Muscle of arm (tissue), 12 donors: ENCODE measurements around the gene PLXNA4. TPM values are rescaled to one million over a fixed set of nuclear protein-coding genes. Genes with fewer than 3 reads are reported as not detected.

Experiments used
- DNase-seq: peaks from one replicate; pipeline ENCODE4 v3.0.0-alpha.2; 2013
- polyA plus RNA-seq, 12 donors: library from polyadenylated mRNA; unstranded; fragments of 120-200 nt; gene quantifications; one replicate each; pipeline ENCODE4 v1.2.1, GENCODE V29; 2013; ENCODE audit not compliant: insufficient read length in 12 of 12

Gene PLXNA4
- polyA plus RNA-seq, 12 donors = 1.8 to 8.4 (median 4.5) TPM; not detected in 1

DNA sequence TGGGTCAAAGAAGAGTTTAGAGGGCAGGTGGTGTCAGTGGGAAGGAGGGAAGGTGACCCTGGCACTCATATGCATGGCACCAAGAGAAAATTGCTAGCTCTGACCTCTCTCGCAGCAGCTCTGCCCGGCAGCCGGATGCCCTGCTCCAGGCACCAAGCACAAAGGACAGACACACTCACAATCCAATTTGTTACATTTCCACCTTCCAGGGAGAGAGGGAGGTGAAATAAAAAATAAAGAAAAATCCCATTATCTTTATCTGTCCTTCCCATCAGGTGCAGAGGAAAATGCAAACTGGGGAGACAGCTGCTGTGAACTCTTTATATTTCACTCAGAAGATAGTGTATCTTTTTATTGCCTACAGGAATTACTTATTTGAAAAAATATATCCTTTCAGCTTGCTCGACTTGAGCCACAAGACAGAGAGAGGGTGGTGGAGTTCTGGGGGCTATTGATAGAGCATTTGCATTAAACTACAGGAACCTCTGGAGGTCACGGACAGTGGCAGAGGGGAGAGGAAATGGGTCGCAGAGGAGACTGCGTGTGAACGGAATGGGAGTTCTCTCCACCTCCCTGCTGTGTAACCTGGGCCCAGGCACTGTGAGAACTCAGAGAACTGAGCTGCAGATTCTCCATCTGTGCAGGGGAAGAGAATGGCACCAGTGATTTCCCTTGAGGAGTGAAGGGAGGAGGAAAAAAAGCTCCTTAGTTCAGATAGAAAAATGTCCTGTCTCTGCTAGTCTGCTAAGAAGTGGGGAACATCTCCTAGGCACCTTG is 421.4 kb downstream of the PLXNA4 start:
- DNase-seq = no peak

DNA sequence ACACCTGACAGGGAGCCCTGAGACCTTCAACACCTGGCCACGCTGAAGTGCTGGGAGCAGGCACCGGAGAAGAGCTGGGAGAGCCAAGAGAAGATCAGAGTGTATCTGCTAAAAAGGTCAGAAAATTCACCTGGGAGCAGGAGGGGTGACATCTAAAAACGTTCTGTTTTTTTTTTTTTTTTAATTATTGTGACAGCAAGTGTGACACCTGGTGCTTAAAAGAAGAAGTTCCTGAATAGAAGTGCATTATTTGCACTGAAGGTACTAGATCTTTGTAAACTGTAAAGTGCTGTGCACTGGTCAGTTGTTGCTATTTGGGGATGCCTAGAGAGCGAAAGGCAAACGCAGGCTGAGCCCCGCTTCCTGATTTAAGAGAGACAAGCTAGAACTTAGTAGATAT is 422.0 kb downstream of the PLXNA4 start:
- no peak for DNase-seq

DNA sequence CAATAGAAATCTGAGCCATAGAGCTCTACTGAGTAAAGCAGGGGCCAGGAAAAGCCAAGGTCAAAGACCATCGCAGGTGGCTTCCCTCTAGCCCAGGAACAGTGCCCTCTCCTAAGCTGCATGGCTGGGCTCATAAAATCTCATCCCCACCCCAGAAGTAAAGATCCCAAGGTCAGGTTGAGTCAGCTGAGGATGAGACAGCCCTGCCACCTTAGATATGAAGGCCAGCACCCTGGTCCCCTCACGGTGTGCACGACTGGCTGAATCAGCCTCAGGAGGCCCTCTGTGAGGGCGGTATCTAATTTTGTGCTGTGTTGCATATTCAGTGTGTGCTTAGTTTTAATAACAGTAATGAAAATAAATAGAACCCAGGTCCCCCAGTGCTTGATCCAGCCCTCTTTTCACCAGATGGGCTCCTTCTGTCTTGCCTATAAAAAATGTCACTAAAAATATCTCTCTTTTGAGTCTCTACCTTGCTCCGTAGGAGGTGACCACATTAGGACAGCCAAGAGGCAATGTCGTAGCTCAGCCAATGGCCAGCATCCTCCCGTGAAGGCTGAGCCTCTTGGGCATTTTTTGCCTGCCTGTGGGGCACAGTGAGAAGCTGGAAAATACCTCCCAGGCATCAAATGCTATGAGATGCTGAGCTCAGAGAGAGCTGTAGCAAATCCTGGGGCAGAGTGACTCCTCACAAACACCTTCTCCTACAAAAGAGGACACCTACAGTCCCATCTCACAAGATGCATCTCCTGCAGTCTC is 424.0 kb downstream of the PLXNA4 start:
- DNase-seq = no peak

DNA sequence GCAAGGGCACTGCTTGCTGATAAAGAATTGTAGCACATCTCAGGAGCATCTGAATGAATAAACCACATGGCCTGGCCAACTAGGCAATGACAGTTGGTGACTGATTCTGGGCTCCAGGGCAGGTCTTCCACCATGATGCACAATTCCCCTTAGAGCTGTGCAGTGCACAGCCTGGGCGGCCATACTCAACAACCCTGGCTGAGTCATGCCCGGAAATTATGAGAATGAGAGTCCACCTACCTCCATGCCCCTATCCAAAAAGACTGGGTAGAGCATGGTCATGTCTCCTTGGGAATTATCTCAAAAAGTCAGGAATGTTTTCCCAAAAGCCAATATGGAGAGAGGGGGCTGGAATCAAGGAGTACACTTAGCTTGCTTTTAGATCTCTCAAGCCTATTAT is 425.6 kb downstream of the PLXNA4 start:
- no peak for DNase-seq

DNA sequence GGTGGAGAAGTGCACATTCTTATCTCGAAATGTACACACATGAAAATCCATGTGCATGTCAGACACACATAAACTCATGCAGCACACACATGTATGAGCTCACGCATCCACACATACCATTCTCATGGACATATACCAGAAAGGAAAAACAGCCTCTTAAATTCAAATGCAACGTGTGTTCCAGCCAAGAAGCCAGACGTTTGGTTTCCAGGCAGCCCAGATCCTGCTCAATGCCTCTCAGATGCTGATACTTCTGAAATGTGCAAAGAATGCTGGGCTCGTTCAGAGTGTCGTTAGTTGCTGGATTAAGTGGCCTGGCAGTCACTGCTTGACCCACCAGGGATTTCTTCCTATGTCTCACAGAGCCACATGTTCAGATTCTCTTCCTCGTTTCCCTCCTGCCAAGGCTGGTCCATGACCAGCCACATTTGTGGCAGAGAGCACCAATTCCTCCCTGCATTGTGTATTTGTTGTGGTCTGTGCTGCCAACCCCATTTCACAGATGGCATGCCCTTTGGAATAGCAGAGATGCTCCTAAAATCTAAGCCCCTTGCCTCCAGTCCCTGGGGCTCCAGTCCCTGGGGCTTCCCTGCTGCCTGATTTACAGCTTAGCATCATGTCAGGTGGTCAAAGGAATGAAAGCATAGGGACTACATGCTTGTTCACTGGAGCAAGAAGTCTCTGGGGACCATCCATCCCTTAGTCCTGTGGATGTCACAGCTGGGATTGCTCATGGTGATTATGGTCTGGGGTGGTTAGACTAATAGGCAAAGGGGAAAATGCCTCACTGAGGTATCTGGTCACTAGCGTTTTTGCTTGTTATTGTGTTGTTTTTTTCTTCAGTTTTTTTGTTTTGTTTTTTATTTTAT is 426.6 kb downstream of the PLXNA4 start:
- no peak for DNase-seq

DNA sequence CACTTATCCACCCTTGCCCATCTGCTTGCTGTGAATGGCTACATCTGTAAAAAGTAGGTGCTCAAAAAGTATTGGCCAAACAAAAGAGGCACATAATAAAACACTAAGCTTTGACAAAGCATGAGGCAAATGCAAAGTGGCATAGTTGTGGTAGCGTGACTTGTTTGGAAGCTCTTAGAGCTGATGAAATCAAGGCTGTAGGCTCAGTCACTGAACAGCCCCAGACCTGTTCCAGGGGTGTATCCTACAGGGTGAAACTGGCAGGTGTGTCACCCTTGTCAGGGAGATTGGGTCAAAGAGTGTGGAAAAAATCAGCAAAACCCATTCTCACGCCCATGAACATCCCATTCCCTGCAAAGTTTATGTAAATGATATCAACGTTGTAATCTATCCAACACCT is 427.4 kb downstream of the PLXNA4 start:
- no peak for DNase-seq

DNA sequence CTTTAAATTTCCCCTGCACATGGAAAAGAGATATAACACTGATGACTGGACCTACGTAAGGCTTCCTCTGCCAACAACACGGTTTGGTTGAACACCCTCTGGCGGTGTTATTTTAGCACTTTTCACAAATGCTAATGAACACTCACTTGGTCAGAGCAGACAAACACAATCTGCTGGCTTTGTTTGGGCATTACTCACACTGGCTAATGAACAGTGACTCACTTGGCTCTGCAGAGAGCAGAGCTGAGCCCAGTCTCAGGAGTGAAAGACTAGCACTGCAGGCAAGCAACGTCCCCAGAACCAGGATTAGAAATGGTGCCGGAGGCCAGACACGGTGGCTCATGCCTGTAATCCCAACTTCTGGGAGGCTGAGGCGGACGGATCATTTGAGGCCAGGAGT is 430.8 kb downstream of the PLXNA4 start:
- DNase-seq = no peak

DNA sequence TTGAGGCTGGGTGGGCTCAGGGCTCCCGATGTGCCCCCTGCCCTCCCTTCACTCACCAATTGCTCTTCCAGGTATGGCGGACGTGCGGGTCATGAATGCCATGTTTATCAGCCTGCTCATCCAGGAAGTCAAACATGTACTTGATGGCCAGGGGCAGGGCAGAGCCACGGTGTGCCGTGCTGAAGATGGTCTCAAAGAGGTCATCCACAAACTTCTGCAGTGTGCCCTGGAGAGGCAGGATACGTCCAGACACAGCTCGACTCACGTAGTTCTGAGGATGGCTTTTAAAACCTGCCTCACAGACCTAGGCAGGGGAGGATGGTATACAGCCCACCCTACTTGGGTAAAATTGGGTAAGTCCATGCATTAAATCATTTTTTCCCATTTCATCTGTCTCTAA is 431.2 kb downstream of the PLXNA4 start:
- DNase-seq = no peak

DNA sequence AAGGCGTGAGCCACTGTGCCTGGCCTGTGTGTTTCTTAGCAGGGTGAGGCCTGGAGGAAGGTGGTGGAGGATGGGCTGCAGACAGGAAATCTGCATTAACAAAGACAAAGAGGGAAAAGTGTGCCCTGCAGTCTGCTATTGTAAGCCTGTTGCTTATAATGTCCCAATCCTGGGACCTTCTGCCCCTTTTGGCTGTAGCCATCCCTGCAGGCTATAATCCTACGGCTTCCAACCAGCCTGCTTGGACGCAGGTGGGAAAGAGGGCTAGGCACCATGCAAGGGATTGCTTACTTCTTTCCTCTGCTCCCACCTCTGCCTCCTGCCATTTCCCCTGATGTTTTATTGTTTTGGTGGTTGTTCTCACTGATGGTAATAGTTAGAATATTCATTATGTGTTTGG is 434.3 kb downstream of the PLXNA4 start:
- no peak for DNase-seq

DNA sequence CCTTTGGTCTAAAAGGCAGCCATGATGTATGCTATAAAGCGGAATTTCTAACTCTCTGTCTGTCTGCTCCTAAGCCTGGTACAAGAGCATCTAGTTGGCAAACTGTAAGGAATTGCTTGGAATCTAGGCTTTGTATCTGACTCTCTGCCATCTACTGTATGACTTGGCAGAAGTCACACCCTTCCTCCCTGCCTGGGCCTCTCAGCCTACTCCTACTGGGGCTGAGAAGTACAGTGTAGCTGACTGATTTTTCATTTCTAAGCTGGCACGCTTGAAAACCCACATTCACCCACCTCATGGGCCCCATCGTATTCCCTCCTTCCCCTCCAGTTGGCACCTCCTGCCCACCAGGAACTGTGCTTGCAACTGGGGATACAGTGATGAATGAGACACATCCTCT is 435.2 kb downstream of the PLXNA4 start:
- DNase-seq = no peak

DNA sequence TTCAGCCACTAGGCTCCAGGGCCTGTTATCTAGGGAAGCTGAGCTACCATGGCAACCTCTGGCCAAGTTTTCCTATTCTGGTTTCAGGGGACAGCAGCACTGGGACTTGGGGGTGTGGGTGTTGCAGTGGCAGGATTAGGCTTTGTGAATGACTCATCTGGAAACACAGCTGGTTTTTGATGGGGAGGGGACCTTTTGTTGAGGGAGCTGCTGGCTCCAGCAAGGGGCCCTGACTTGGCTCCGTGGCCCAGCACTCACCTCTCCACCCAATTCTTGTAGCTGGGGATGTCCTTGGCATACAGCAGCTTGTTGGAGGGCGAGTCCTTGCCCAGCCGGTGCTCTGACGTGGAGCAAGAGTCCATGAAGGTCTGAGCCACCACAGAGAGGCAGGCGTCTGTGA is 435.9 kb downstream of the PLXNA4 start:
- DNase-seq = no peak

DNA sequence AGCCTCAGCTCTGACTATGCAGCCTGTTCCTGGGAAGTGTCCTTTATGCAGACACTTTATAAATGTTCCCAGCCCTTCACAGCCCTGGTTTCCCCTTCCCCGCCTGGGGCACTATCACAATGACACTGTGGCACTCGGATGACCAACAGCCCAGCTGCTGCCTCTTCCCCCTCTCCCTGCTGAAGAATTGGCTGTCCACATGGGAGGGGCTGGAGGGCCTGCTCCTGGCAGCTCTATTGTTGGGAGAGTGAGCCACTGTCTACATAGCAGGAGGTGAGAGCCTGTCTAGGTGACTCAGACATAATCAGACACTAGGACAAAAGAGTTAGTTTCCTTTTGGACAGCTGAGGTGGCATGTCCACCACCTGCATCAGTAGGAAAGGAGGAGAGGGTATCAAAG is 437.5 kb downstream of the PLXNA4 start:
- DNase-seq = no peak

DNA sequence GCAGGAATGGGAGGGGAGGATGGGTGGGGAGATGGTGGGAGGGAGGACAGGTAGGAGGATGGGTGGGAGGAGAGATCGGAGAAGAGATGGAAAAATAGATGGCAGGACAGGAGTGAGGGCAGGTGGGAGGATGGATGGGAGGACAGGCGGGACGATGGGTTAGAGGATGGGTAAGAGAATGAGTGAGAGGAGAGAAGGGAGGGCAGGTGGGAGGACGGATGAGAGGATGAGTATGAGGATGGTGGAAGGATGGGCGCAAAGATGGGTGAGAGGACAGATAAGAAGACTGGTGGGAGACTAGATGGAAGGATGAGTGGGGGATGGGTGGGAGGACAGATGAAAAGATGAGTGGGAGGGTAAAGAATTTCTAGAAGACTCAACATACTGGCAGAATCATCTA is 438.6 kb downstream of the PLXNA4 start:
- no peak for DNase-seq

DNA sequence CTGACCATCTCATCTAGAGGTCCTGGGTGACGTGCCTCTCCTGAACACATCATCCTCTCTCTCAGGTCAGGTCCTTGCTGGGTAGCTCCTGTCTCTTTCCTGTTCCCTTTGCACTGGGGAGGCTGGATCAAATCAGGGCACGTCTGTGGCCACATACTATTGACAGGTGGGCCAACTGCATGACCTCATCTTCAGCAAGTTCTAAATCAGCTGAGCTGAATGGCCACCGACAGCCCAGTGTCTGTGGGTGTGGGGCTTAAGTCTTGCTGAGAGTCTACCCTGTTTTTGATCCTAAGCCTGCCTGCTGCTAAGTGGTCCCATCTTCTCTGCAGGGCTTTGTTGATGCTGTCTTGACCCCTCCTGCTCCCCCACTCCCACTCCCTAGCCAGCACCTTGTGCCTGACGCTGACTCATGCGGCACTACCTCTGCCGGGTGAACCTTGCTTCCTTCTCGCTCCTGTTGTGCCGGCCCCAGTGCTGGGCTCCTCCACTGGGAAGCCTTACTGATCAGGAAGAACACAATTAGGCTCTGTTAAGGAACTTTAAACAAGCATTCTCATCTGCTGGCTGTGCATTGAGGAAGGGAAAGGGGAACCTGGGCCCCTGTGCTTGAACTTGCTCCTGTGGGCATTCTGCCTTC is 440.4 kb downstream of the PLXNA4 start:
- DNase-seq = no peak

DNA sequence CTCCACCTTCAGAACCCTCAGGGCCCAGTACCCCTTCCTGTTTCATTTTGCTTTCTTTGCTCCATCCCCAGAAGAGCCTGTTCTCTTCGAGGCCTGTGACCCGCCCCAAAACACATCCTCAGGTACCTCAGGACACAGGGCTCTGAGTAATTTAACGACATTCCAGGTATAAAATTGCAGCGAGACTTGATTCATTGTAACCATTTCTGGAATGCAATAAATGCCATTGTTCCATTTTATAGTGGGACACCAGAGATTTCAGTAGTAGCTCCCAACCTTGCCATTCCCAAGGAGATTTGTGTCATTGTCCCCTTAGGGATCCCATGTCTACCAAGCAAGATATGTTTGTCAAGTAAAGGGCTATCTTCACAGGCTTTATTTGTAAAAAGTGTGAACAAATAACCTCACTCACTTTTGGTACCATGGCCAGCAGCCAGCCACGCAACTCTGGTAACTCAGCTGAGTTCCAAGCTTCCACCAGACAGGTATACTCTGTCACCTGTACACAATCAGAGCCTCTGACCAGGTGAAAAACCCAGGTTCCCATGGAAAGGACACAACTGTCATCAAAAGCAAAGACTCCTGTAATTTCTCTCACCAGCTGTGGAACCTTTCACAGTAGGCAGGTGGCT is 441.3 kb downstream of the PLXNA4 start:
- no peak for DNase-seq

DNA sequence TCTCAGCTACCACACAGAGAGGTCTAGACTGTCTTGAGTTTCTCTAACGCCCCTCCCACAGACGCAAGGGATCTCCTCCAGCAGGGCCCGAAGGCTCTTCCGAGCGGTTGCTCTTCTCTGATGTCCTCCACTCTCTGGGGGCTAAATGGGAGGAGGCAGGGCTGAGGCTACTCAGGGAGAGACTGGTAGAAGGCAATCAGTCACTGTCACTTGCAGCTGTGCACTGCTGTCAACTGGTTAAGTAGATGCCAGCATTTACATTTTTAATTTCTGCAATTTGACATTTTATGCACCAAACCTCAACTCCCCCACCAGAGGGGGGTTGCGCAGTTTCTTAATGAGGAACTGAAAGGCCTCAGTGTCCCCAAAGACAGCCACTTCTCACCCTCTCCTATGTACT is 442.8 kb downstream of the PLXNA4 start:
- no peak for DNase-seq

DNA sequence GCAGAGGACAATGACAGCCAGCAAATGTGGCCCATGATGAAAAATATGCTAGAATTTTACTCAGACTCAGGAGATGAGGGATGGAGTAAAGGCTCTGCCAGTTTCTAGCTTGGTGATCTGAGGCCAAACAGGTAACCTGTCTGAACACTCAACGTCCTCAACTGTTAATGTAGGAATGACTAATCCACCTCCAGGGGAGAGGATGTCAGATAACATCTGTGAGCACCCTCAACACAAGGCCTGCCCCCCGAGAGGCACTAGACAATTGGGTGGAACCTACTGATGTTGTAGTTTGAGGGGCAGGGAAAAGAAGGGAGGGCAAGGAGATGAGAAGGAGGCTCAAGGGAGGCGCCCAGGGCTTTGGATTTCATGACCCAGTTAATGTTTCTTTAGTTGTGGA is 445.1 kb downstream of the PLXNA4 start:
- no peak for DNase-seq

DNA sequence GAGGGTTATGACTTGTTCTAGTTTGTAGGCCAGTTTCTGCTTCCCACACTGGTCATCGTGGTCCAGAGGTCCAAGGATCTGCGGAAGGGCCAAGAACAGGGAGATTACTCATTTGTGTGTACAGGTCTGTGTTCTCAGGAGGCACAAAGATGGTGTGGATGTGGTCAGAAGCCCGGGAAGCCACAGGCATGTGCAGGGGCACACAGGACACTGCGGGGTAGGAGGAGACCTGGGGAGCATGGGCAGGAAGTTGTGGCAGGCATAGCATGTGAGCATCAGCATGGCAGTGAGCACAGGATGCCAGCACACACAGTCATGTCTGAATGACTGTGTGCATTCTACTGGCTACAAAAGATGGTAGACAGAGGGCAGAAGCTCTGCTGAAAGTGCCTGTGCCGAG is 445.8 kb downstream of the PLXNA4 start:
- no peak for DNase-seq

DNA sequence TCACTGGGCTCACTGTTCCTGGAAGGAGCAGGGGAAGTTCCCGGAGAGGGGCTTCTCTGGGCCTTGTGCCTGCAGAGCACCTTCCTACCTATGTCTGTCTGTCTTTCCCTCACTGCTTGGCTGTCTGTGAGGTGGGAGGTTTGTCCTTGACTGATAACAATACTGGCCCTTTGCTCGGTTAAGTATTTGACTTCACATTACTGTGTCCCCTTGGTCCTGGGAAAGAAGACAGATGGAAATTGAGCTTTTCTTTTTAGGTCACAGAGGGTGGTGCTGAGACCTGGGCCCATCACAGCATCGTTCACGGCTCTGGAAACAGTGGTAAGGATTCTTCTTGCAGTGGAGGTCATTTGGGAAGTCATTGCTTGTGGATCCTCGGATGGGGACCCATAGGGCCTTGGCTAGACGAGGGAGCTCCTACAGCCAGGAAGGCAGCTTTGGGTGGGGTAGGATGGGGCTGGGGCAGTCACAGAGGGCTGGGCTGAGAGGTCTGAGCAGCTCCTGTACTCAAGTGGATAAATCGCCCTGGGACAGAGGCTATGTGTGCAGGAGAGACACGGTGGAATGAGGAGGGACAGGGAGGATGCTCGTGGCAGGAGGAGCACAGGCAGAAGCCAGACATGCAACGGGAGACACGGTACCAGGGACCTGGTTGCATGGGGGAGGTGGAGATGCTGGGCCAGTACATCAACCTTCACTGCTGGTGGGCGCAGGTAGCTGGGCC is 450.2 kb downstream of the PLXNA4 start:
- DNase-seq = no peak

DNA sequence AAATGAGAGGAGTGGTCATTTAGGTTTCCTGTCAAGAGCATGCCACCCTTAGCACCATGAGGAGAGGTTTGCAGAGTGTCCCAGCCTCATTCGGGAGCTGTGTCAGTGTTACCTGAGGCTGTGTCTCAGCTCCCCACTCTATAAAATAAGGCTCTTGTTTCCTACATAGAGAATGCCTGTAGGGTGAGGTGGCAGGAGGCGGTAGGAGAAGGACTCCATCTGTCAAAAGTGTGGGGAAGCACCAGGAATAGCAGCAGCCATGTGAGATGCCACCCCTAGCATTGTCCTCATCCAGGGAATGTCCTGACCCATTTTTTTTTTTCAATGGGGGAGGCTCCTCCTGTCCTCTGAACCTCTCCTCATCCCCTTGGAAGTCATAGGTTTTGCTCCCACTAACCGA is 451.2 kb downstream of the PLXNA4 start:
- no peak for DNase-seq

DNA sequence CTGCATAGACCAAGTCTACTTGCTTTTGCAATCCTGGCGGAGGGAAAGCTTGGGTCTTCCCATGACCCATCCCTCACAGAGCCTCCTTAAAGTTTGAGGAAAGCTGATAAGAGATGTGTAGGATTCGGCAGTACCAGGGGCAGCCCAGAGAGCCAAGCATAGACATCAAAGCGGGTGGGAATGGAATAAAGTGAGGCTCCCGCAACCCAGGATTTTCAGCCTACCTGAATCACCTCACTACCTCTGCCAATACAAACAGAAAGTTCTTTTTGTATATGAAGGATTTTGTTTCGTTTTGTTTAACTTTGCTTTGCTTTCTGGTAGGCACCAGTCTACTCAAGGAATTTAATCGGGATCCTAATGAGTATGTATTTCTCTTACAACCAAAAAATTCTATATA is 451.7 kb downstream of the PLXNA4 start:
- DNase-seq = no peak
